ENCODE data around the gene CX3CL1.
A peak's percentile ranks its signal among the peaks of the same experiment; 100 is the strongest.

The CX3CL1 gene

DNA sequence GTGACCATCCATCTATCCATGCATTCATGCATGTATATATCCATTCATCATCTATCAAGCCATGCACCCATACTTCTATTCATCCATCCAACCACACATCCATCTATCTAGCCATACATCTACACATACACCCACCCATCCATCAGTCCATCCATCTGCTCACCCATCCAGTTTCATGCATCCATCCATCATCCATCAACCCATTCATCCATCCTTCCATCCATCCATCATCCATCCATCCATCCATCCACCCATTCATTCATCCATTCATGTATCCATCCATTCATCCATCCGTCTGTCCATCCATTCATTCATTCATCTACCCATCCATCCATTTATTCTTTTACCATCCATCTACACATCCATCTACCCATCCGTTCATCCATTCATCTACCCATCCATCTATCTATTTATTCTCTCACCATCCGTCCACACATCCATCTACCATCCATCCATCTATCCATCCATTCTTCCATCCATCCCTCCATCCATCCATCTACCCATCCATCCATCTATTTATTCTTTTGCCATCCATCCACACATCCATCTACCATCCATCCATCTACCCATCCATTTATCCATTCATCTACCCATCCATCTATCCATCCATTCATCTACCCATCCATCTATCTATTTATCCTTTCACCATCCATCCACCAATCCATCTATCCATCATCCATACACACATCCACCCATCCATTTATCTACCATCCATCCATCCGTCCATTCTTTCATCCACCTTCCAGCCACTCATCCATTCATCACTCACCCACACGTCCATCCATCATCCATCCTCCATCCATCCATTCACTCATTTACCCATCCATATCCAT is 35.4 kb downstream of the CX3CL1 start:
- no peak for DNase-seq

DNA sequence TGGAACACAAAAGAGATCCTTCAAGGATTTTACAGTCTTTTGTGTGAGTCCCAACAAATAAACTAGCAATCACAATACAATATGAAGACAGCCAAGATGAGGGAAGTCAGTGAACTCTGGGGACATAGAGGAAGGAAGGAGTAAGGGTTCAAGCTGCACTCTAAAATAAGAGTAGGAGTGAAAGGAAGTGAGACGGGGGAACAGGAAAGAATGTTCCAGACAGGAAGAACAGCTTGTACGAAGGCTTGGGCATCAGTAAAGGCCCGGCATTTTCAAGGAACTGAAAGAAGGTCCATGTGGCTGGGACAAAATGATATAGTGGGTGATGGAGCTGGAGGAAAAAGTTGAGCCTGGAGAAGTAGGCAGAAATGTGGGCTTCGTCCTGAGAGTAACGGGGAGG is 36.8 kb downstream of the CX3CL1 start:
- no peak for DNase-seq

DNA sequence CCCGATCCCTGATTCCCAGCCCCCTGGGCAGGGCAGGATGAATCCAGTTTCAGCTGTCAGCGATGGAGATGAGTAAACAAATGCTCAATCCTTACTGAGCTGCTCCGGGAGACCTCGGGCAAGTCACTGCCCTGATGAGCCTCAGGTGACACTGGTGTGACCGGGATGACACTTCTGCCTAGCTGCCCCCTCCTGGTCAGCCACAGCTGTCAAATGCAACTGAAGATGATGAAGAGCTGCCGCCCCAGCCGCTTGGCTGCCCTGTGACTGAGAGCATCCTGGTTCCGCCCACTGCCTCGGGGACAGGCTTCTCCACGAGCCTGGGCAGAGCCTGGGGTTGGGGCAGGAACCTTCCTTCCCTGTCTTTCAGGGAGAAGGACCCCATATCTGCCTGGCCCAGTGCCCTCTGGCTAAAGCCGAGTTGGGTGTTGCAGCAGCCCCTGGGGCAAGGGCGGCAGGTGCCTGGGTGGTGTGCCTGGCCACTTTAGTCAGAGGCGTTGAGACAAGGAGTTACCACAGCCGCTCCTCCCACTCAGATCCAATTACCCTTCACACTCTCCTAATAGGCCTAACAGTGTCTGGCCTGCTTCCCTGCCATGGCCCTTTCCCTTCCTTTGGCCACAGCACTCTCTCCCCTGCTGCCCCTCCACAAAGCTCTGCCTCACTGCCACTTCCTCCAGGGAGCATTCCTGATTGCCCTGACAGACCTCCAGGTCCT is 37.7 kb downstream of the CX3CL1 start:
- DNase-seq, result no peak

DNA sequence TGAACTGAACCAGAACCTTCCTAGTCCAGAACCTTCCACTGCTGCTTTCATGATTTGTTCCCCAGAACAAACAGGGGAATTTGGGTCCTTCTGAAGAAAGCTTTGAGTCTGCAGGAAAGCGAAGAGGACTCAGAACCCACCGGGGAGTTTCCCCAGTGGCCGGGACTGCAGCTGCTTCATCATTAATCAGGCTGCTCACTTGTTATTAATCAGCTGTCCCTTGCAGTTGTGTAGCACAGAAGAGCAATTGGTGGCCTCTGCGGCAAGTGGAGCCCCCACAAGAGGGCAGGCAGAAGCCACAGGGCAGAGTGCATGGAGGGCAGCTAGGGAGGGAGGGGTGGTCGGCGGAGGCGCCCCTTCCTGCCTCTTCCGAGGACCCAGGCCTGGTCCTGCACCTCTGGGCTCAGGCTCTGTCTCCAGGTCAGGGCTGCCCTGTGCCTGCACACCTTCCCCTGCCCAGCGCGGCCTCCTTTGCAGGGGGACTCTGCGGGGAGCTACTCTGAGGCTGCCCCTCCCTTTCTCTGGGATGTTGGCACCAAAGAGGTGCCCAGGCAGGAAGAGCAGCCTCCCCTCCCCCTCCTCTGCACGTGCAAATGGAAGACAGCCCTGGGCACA is 39.2 kb downstream of the CX3CL1 start:
- no peak for DNase-seq

DNA sequence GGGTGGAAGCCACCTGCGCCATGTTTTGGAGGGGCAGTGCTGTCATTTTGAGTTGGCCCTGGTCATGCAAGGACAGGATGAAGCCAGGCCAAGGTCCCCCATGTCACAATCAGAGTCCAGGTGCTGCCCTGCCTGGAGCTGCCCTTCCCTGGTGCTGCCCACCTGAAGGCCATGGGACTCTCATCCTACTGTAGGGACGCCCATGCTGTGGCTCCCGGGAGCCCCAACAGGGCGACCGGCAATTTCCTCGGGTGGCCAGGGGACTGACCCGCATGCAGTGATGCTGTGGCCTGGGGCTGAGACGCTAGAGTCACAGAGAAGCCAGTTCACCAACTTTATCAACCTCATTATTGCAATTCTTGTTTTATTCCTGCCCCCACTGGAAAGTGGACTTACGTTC is 40.3 kb downstream of the CX3CL1 start:
- no peak for DNase-seq

DNA sequence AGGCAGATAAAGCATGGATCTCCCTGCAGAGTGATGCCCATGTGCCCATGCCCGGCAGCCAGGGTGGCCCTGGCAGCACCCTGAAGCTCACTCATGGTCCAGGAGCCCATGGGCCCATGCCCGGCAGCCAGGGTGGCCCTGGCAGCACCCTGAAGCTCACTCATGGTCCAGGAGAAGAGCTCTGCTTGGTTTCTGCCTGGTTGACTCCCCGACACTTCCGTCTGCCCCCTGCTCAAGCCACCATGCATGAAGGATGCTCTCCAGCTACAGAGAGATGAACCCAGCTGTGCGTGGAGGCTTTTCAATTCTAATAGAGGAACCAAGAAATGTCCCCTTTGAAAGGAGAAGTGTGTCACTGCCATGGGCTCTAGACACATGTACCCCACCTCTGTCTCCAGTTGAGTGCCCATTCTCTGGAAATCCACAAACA is 41.0 kb downstream of the CX3CL1 start:
- DNase-seq, result no peak

DNA sequence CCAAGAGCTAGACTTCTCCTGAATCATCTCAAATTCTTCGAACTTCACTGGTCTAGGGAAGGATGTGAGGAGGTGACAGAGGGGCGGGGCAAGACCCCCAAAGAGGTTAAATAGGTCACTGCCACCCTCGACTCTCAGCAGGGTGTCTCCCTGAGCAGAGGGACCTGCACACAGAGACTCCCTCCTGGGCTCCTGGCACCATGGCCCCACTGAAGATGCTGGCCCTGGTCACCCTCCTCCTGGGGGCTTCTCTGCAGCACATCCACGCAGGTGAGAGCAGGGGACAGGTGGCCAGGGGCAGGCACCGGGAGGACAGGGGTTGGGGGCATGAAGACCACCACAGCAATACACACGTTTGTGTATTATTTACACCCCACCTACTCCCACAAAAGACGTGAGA is 41.4 kb downstream of the CX3CL1 start:
- DNase-seq, result no peak

DNA sequence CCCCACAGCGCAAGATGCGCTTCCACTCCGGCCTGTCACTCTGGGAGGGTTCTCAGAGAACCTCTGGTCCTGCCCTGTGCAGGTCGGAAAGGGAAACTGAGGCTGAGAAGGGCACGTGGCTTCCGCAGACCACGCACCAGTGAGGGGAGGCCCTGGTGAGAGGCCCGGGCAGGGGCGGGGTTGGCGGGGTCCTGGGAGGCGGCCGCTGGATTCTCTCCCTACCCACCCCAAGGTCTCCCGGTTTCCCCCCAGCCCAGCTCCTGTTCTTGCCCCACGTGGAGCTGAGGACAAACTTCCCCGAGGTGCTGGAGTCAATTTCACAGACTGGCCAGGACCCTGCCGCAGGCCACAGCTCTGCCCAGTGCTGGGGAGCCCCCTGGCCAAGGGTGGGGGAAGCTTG is 43.8 kb downstream of the CX3CL1 start:
- DNase-seq, result no peak

DNA sequence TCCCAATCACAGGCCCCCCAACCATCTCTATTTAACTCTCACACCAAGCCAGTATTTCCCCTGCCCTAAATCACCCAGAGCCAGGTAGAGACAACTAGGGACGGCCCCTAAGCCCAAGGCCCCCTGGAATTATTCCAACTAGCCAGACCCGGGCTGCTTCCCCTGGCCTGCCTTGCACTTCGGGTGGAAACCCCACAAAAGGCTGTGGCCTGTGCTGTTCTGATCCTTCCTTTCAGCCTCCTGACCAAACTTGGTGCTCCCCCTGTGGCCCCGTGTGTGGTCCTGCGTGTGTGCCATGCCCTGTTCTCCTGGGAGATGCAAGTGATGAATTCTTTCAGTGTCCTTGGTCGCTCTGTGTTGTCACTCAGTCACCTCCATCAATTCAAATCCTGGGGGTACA is 47.2 kb downstream of the CX3CL1 start:
- no peak for DNase-seq

DNA sequence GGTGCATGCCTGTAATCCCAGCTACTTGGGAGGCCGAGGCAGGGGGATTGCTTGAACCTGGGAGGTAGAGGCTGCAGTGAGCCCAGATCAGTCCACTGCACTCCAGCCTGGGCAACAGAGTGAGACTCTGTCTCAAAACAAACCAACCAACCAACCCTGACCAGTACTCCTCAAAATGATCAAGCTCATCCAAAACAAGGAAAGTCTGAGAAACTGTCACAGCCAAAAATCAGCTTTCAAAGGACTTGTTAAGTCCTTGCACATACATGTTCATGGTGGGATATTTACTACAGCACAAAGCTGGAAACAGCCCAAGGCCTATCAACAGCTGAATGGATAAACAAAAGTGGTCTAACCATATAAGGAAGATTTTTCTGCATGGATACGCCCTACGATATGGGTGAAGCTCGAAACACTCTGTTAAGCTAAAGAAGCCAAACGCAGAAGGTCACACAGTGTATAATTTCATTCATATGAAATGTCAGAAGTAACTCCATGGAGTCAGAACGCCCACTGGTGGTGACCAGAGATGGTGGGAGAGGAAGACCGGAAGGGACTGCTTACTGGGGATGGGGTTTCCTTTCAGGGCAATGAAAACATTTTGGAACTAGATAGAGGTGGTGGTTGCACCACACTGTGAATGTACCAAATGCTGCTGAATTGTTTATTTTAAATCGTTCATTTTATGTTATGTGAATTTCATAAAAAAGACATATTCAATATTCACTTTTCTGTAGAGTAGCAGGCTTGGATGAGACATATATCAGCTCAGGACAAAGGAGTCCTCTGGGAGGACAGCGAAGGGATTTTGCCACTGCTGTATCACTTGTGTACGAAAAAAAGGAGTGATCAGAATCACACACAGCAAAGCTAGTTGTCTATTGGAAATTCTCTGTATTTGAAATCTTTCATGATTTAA is 50.0 kb downstream of the CX3CL1 start:
- peak; percentile 84 for DNase-seq

DNA sequence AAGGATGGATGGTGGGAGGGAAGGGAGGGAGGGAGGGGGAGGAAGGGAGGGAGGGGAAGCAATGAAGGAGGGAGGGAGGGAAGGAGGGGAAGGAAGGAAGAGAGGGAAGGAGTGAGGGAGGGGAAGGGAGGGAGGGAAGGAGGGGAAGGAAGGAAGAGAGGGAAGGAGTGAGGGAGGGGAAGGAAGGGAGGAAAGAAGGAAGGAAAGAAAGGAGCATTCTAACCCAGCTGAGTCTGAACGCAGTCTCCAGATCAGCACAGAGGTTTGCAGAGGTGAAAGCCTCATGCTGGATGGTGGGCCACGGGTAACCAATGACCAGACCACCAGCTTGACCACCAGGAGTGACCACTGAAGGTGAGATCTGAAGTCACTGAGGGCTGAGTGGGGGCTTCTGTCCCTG is 50.9 kb downstream of the CX3CL1 start:
- DNase-seq, result no peak

DNA sequence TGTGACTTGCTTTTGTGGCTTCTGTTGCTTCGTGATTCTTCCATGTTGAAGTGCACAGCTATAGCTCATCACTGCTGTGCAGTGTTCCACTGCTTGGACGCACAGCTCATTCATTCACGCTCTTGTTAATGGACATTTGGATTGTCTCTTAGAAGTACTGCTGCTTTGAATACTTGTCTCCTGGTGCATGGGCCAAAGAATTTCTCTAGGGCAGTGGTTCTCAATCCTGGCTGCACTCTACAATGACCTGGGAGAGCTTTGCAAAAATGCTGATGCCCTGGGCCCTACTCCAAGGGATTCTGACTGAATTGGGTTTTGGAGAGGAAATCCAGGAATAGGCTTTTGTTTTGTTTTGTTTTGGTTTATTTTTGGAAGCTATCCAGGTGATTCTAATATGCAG is 52.3 kb downstream of the CX3CL1 start:
- no peak for DNase-seq

DNA sequence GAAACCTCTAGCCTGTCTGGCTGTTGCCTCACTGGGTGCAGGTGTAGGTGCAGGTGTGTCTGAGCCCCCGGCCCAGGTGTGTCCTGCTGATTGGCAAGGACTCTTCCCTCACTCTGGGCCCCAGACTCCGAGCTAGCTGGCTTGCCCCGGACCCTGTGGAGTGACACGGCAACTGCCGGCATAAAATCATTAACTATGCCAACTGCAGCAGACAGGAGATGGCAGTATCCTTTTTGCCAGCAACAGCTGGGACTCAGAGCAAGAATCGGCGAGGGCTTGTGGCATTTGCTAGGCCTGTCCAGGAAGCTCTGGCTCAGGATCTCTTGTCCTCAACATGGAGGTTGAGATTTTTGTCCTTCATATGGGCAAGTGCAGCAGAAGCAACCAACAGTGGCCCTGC is 54.1 kb downstream of the CX3CL1 start:
- DNase-seq, result no peak

DNA sequence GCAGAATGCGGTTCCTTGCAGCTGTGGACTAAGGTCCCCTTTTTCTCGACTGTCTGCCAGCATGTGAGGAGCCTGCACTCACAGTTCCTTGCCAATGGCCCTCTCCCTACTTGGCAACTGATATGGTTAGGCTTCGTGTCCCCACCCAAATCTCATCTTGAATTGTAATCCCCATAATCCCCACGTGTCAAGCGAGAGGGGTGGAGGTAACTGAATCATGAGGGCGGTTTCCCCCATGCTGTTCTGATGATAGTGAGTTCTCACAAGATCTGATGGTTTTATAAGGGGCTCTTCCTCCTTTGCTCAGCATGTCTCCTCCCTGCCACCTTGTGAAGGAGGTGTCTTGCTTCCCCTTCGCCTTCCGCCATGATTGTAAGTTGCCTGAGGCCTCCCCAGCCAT is 55.0 kb downstream of the CX3CL1 start:
- no peak for DNase-seq

DNA sequence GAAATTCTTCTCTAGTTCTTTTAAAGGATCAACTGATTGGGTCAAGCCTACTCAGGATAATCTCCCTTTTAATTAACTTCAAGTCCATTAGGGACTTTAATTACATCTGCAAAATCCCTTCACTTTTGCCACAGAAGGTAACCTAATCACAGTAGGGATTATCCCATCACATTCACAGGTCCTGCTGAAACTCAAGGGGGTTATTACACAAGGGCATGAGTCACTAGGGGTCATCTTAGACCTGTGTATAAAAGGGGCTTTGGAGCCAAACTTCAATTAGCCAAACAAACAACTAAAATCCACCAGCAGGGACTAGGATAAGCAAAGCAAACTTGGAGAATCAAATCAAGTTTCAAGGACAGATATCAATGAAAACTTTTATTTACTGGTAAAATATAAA is 55.5 kb downstream of the CX3CL1 start:
- DNase-seq, result no peak

DNA sequence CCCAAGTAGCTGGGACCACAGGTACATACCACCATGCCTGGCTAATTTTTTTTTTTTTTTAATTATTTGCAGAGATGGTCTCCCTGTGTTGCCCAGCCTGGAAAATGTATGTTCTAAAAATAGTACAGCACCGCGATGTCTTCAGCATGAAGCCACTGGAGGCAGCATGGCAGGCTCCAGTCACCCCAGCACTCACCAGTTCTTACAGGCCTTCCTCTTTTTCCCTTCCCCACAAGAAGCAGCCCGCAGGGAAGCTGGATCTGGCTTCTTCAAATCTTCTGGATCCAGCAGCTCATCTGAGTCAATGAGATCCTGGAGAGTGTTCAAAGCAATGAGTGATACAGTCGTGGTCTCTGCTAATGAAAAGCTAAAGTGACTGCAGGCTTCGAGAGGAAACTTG is 58.7 kb downstream of the CX3CL1 start:
- DNase-seq, result no peak

DNA sequence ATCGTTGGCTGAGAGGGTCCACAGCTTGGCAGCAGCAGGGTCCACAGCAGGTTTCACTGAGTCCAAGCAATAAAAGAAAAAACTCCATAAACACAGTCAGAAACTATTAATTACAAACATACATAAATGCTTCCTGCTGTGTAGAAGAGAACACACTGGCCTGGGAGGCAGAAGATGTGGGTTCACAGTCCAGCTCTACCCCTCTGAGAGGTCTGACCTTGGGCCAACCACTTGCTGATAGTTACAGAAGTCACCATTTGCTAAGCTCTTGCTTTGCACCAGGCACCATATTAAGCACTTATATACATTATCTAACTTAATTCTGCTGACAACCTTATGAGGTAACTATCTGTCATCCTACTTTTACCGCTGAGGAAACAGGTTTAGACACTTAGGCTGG is 60.2 kb downstream of the CX3CL1 start:
- DNase-seq, result no peak

DNA sequence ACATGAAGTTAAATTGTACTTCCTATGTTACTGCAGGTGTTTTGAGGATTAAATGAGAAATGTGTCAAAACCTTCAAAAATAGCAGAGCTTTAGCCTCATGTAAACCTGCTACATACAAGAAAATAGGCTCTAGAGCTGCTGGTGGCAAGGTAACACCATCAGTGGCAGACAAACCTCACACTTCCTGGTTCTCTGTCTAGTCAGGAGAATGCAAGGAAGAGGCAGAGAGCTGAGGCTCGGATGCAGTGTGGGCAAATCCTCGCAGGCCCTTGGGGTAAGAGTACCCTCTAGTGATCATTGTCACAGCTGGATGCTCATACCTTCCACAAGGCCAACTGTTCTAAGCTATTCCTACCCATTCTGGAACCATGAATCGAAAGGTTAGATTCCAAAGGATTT is 60.7 kb downstream of the CX3CL1 start:
- no peak for DNase-seq

DNA sequence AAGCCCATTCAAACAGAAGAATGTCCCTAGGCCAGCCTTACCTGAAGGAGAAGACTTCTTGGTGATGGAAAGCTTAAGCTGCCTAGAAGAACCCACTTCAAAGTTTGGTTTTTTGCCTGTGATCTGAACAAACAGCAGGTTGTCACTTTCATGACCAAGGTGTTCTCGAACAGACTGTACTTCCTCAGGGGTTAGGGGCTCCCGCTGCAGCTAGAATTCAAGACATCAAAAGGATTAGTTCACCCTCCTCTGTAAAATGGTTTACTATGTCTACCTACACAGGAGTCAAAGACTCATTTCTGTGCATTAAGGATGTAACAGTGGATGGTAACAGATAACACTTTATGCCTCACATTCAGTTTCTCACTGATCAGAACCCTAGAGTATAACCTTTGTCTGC is 61.7 kb downstream of the CX3CL1 start:
- no peak for DNase-seq

All from OCI-M1 (cell line).